GM23248 (cell line): ENCODE measurements around the gene GCK.

ENCODE experiments used
- EZH2 ChIP-seq: fragments of 200-600 bp; sonication (generic); IDR thresholded peaks from 2 replicates; pipeline ENCODE4 v1.6.1; 2018; ENCODE audit warnings: antibody characterized with exemption, mild to moderate bottlenecking; ENCODE audit not compliant: insufficient read depth, poor library complexity, severe bottlenecking
- EZH2phosphoT487 ChIP-seq: fragments of 200-600 bp; sonication (generic); IDR thresholded peaks from 2 replicates; pipeline ENCODE4 v1.6.1; 2018; ENCODE audit warnings: antibody characterized with exemption, moderate library complexity, mild to moderate bottlenecking, low read depth; ENCODE audit not compliant: insufficient read depth

DNA sequence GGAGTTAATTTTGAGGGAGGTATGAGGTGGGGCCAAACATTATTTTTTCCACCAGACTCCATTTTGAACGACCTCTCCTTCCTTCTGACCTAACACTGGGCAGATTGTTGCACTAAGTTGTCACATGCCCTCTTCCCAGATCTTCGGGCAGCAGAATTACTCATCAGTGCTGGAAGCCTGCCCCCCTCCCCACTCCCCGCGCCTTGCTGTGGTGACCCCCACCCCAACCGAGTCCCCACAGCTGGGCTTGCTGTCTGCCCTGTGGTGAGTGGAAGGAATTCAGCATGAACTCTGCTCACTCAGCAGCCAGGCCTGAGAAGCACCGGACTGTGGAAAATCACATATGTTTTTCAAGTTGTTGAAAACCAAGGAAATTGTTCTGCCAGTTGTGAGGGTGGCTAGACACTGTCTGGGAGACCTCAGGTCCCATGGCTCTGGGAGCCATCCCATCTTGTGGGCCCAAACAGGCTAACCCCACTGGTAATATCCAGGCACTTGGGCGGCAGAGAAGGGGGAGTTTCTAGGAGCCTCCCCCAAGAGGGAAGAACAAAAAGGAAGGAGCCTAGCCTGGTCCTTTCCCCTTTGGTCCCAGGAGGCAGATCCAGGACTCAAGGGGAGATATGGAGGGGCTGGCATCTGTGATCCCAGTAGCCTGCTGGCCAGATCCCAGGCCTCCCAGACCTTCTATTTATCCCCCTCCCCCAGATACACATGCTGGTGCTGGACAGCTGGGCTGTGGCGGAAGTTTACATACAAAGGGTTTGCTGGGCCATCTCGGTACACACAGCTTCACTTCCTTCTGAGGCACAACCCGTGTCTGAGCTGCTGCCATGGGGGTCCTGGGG is 88.6 kb downstream of the GCK start:
- no peak for TF ChIP-seq EZH2
- TF ChIP-seq EZH2phosphoT487, result no peak
